GM20000 (cell line): ENCODE results near the gene CTNNBIP1.

Experiments used
- DNase-seq: peaks from one replicate; pipeline ENCODE4 v3.0.0; 2012; ENCODE audit warnings: low spot score
- CTCF ChIP-seq: IDR thresholded peaks from 2 replicates; pipeline ENCODE4 v1.5.1; 2012; ENCODE audit warnings: mild to moderate bottlenecking, control low read depth; ENCODE audit errors: extremely low read depth, missing control alignments

Gene CTNNBIP1

GRCh38 chr1:9874959-9875635, 35.0 kb downstream of the CTNNBIP1 start:
- DNase-seq, result peak; percentile 93
- TF ChIP-seq CTCF, result peak; percentile 73

GRCh38 chr1:9874412-9874811, 35.7 kb downstream of the CTNNBIP1 start:
- DNase-seq, result no peak
- TF ChIP-seq CTCF, result no peak

- no peak for DNase-seq
- TF ChIP-seq CTCF, result no peak
These were observed 36.1 kb downstream of the CTNNBIP1 start for GRCh38 chr1:9873992-9874391.

GRCh38 chr1:9873385-9873784, 36.7 kb downstream of the CTNNBIP1 start:
- DNase-seq, result no peak

GRCh38 chr1:9872430-9873165, 37.5 kb downstream of the CTNNBIP1 start:
- TF ChIP-seq CTCF, result no peak
- DNase-seq, result no peak

More at GRCh38 chr1:9873385-9873784, 36.7 kb downstream of the CTNNBIP1 start:
- no peak for TF ChIP-seq CTCF

GRCh38 chr1:9871707-9872425, 38.2 kb downstream of the CTNNBIP1 start:
- no peak for DNase-seq
- no peak for TF ChIP-seq CTCF

- no peak for TF ChIP-seq CTCF
These were observed 39.0 kb downstream of the CTNNBIP1 start for GRCh38 chr1:9871021-9871420.

More at GRCh38 chr1:9871021-9871420, 39.0 kb downstream of the CTNNBIP1 start:
- DNase-seq, result no peak
